Stimulated activated CD4-positive, alpha-beta T cell treated with anti-CD3 and anti-CD28 coated beads, Interleukin-4, amount 100 ng/mL, for 48 hours (primary cell): Measurements from ENCODE around the gene SLC7A10.

Source experiments
- DNase-seq, 2 donors: peaks; one replicate each; pipeline ENCODE4 v3.0.0-alpha.2; 2020; ENCODE audit warnings: low read depth in 2 of 2

The SLC7A10 gene

DNA sequence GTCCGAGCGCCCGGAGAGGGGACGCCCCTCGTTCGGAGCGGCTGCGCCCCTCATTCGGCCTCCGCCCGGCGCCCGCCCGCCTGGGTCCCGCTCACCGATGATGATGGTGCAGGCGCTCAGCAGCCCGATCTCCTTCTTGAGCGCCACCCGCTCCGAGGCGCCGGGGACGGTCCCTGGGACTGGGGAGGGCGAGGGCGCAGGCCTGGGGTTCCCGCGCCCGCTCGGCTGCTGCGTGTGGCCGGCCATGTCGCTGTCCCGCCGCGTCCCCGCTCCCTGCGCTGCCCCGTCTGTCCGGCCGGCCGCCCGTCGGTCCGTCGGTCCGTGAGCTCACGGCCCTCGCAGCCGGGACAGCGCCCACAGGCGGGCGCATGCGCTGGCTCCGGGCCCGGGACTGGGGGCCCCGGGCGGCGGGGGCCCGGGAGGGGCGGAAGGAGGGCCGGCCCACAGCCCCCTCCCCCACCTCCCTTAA, at the start of gene SLC7A10:
TSS of gene SLC7A10 (minus strand) at position 393 of the 469 bp plus-strand sequence. CDS start at position 246, 147 bp downstream.
- no peak for DNase-seq

DNA sequence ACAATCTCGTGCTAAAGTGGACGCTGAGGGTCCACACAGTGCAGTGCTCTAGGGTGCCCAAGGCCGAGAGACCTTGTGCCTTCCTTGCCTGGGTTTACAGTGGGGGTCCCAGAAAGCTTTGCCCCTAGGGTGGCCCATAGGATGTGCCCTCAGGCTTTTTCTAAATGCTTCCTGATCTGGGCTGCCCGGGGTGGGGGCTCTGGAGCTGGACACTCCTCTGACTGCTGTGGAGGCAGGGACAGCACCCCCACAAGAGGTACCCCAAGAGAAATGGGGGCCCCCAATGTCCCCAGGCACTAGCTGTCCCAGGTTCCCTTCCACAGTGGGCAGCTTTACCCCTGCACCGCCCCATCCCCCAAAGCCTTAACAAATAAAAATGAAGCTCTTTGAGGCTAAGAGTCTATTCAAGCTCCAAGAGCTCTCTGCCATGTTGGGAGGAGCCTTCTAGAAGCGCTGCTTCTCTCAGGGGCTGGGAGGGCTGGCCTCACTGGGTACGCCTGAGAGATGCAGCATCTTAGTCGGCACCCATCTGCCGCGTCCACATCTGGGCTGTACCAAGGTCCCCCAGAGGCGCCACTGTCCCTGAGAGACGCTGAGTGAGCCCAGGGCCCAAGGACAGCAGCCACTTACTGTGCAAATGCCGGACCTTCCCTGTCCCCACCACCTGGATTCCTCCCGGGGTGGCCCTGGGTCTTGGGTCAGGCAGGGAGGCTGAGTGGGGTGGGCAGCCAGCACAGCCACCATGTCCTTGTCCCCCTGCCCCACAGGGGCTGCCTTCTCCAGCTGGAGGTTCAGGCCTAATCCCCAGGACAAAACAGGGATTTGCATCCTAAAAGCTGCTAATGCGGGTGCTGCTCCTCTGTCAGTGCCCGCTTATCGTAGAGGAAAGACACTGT, 49.3 kb upstream of the SLC7A10 start:
- no peak for DNase-seq

DNA sequence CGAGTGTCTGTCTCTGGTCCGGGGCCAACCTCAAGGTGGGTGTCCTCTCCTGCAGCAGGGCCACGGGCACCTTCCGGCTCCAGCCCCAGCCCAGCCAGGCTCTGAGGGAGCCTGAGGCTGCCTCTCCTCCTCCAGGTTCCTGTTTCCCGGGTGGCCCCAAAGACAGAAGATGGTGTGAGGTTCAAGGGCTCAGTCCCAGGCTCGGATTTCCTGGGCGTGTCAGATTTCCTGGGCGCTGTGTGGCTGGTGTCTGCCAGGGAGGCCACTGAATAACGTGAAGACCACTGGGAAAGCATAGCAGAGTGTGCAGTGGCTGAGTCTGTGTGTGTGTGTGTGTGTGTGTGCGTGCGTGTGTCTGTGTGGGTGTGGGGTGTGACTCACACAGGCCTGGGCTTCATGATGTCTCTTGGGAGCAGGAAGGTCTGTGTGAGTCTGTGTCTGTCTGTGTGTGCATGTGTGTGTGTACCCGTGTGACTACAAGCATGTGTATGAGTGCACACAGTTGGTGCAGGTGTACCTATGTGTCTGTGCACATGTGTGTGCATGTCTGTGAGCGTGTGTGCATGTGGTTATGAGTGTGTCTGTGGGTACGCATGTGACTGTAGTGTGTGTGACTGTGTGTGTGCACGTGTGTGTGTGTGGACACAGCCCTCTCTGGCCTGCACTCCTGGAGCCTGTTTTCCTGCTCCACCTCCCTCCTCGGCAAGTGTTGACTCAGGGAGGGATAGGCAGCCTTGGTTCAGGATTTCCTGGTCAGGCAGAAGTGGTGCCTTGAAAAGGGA, 48.4 kb upstream of the SLC7A10 start:
- peak; percentile 37 for DNase-seq

DNA sequence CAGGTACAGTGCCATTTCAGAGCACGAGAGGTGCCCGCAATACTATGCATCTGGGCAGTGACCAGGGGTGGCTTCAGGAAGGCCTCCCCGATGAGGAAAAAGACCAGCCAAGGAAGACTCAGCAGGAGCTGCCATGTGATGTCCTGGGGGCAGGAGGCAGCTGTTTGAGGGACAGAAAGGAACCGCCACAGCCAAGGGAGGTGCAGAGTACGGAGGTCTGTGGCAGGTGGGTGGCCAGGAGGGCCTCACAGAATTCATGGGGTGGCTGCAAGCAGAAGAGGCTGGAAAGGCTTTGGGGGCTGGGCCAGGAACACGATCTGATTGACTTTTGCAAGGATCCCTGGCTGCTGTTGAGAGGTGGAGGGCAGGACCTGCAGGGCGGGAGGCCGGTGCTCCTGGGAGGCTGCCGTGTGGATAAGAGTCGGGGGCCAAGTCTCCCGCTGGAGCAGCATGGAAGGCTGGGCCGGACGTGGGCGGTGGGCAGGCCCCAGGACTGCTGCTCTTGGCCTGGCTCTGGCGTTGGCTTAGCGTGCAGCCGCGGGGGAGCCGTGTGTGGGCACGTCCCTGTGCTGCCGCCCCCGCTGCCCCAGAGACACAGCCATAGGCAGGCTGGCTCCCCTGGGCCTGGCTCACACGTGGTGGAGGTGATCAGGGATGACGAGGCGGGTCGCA, 47.6 kb upstream of the SLC7A10 start:
- DNase-seq: no peak

DNA sequence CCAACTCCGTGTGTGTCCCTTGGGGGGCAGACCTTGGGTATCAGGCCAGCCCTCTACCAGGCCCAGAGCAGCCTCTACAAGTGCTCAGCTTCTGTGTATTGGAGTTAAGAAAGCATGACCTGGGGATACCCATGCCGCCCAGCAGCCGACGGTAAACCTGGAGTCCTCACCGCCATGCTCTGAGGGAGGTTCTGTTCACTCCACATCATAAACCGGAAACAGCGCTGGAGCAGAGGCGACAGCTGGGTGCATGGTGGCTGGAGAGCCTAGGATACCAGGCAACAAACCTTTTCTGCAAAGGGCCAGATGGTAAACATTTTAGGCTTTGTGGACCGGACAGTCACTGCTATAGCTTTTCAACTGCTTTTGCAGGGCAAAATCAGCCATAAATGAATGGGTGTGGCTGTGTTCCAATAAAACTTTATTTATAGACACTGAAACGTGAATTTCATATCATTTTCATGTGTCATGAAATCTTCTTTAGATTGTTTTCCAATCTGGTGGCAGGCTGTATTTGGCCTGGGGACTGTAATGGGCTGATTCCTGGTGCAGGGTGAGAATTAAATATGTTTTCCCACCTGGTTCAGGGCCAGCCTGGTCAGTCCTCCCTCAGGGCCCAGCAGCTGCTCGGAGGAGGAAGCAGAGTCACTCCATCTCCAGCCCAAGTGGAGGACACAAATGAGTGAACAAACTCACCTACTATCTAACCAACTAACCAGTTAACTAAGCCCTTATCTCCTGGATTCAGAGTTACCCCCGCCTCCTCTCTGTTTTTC, 45.8 kb upstream of the SLC7A10 start:
- no peak for DNase-seq

- DNase-seq: no peak
These were observed 45.1 kb upstream of the SLC7A10 start for GRCh38 chr19:33270769-33271168.

GRCh38 chr19:33269016-33269415, 43.4 kb upstream of the SLC7A10 start:
- no peak for DNase-seq

DNA sequence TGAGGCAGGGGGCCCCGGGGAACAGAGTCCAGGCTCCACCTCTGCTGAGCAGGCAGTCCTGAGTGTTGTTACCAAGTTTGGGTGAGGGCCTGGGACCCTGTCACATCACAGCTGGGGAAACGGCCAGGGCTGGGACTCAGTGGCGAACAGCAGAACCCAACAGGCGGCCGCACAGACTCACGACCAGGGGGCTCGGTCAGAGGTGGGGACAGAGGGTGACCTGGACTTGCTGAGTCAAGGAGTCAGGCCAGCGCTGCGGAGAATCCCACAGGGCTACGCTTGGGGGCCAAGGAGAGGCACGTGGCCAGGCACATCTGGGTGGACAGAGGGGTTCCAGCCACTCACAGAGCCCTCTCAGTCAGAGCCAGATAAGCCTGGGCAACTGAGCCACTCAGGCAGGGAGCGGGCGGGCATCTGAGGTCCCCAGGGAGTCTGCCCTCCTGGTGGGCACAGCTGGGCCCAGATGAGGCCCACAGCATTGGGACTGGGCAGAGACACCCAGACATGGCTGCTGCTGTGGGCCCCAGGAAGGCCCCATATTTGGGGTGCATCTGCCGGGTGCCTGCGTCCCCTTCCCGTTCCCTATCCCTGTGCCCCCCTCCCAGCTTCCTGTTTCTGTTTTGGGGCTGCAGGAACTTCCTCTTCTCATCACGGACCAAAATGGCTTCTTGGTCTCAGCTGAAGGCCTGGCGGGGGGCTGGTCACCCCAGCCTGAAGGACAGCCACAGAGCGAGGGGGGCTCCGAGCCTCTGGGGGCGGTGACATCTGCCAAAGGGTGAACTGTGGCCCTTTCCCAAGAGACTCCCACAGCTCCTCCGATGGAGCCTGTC, 42.7 kb upstream of the SLC7A10 start:
- DNase-seq: no peak

GRCh38 chr19:33267706-33268105, 42.1 kb upstream of the SLC7A10 start:
- DNase-seq: no peak

DNA sequence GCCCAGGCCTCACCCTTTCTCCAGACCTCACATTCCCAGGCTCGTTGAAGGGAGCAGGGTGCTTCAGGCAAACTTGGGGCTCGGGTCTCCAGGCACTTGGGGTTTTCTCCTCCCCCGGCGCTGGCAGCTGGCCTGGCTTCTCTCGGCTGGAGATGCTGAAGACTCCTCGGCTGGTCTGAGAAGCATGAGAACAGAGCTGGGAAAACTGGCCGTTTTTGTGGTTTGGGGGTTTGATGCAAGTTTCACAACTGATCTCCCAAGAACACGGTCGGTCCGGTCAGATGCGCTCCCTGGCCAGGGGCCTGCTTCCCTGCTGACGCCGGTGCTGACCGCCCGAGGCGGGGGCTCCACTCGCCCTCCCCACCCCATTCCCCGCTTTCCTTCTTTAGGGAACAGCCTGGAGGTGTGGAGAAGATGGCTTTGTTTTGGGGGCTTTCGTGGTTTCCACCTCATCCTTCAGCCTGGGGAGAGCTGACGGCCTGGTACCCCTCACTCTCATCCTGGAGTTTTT, 41.4 kb upstream of the SLC7A10 start:
- DNase-seq: no peak

DNA sequence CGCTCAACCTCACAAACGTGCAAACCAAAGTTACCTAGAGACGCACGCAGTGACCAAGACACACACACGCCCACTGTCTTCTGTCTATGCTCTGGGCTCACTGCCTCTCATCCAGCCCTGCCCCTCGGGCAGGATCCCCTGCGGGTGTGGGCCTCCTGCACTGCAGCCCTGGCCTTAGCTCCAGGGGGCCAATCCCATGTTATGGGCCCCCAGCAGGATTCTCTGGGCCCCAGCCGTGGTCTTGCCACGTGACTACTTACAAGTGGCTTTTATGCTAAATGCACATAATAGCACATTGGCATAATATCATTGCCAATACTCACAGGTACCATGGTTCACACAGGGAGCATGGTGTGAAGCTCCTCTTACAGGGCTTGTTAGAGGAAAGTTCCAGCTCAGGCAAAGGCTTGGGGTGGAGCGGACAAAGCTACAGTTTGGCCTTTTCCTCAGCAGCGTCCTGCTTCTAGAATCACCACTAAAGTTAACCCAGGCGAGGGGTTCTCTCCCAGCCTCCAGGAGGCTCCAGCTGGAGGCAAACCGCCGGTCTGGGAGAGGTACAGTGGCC, 39.3 kb upstream of the SLC7A10 start:
- no peak for DNase-seq

GRCh38 chr19:33263325-33264023, 37.8 kb upstream of the SLC7A10 start:
- no peak for DNase-seq

DNA sequence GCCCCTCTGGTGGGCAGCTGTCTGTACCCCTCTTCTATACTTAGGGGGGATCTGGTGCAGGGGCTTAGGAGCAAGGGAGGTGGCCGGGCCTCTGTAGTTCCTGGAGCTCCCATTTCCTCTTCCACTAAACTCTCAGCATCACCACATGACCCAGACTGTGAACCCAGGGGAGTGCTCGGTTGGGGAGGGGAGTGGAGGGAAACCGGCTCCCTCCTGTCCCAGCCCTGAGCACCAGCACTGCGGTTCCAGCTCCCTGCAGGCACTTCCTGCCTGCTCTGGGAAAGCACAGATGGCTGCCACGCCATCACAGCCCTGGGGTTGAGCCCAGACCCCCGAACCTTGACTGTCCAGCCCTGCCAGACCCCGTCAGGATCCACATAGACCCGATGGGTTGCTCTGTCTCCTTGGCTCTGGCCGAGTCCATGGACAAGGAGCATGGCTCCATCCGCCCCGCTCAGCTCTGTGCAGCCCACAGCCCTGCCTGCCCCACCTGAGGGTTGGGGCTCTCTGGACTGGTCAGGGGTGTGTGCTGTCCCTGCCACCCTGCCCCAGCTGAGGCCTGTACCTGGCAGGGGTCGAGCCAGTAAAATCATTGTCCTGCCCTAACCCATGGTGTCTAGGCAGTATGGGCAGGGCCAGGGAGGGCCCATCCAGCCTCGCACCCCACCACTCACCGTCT, 36.0 kb upstream of the SLC7A10 start:
- DNase-seq: no peak

DNA sequence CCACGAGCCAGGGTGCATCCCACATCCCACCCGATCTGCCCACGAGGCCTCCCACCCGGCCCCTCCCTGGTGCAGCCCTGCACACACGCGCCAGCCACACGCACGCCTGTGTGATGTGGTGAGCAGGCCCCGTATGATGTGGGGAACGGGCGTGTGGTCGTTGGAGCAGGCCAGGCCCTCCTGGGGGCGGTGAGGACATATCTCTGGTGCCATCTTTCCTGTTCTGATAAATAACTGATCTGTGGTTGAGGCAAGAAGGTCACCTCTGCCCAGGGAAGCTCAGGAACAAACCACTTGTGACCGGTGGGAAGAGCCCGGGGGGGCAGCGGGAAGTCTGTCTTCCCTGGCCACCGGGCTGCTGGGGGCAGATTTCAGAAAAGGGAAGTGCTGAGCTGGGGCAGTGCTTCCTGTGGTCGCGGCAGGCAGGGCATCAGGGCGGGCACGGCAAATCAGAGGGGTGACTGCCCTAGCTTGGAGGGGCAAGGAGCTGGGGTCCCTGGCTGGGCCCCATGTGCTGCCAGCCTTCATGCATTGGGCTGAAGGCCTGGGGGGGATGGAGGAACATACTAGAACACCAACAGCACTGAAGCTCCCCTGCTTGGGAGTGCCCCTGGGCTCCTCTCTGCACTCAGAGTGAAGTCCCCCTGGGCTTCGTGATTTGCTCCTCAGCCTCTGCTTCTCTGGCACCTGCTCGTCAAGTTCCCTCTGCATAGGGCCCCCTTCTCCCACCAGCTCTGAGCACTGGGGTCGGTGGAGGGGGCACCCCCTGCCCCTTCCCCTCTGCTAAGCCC, 35.2 kb upstream of the SLC7A10 start:
- no peak for DNase-seq

DNA sequence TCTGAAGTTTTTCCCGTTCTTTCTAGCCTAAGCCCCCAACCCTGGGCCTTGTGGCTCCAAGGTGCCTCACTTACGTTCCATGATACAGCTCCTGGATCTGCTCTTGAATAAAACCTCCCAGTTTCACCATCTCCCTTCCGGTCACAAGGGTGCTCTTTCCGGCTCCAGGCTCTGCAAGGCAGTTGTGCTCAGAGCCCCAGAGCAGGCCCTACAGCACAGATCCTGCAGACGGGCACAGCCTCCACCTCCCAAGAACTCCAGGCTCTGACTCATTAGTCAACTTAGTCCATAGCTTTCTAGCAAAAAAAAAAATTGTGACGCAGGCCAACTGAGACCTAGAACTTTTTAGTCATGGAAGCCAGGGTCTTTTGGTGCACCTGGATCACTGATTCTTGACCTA, 33.9 kb upstream of the SLC7A10 start:
- DNase-seq: no peak

DNA sequence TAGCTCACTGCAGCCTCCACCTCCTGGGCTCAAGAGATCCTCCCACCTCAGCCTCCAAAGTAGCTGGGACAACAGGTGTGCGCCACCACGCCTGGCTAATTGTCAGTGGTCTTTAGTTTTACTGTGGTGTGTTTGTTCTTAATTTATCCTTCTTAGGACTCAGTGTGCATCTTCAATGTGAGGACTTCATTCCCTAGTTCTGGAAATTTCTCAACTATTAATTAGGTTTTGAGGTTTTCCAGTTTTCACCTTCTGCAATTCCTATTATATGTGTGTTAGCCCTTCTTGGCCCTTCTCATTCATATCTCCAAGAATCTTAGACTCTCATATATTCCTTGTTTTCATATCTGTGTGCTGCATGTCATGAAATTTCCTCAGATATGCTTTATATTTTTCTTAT, 32.2 kb upstream of the SLC7A10 start:
- no peak for DNase-seq

DNA sequence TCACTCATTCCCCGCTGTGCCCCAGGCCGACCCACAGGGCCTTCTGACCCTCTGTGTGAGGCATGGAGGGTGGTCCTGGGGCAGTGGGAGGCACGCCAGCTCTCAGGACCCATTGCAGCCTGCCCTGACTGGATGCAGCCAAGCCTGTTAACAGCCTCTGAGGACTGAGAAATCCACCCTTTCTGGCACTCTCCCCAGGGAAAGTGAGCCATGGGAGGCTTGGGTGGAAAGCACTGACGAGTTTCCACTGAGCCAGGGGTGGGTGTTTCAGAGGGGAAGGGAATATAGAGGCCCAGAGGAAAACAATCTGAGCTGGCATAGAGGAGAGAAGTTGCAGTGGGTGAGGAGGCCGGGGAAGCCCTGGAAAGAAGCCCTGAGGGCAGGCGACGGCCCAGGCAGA, 30.6 kb upstream of the SLC7A10 start:
- no peak for DNase-seq

GRCh38 chr19:33255781-33256180, 30.1 kb upstream of the SLC7A10 start:
- DNase-seq: no peak
